Measurements from ENCODE around the gene PIP4K2B.

DNA sequence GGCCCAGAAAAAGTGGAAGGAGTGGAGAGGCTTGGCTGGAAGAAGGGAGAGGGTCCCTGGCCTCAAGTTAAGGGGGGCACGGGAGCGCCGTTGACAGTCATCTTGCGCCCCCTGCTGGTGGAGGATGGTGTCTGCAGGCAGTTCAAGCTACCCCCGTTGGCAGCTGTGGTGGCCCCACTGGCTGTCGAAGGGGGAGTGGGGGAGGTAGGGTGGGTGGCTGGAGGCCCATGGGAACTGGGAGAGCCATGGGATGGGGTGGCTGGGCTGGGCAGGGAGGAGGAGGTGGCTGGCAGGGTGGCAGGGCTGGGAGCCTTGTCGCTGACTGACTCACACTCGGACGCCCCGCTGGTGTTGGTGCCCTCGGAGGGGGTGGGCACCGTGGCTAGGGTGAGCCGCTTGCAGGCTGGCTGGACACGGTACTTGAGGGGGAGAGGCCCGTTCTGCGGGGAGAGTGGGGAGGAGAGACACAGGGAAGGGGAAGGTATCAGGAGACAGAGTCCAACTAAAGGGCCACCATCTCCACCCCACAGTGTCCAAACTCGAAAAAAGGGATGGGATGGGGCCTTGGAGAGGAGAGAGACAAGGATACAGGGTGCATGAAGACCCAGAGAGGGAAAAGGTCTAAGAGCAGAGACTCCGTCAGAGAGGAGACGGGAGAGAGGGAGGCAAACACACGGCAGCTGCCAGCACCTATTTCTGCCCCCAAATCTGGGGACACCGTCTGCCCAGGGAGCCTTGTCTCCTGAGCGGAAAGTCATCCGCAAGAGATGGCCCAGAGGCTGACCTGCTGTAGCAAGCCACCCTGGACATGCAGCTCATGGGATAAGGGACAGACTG is 64.0 kb downstream of the PIP4K2B start:
- no peak for TF ChIP-seq POLR2AphosphoS5 (IDR thresholded peaks at IDR 0.05; ENCODE audit: borderline replicate concordance, low read depth, low read length)
- TF ChIP-seq EZH2 (IDR thresholded peaks at IDR 0.05) = no peak

All from SK-N-MC (cell line).